GM12891 (cell line): ENCODE data around the gene NEUROD6.

ENCODE experiments used
- DNase-seq: peaks from one replicate; pipeline ENCODE4 v3.0.0; 2011; ENCODE audit warnings: low spot score; ENCODE audit not compliant: insufficient read length
- FAIRE-seq: peaks from 2 replicates; lab custom pipeline; 2011; peaks lifted over from hg19 to GRCh38; lab: Jason Lieb, UNC
- PAX5 ChIP-seq: IDR thresholded peaks from 2 replicates; pipeline ENCODE4 v1.6.1; 2011; ENCODE audit warnings: low read length, moderate library complexity, mild to moderate bottlenecking; ENCODE audit not compliant: insufficient read depth, severe bottlenecking
- POLR2A ChIP-seq: IDR thresholded peaks from 2 replicates; pipeline ENCODE4 v1.6.1; 2011; ENCODE audit warnings: low read depth, low read length, control low read depth
- POLR2AphosphoS5 ChIP-seq: IDR thresholded peaks from 2 replicates; pipeline ENCODE4 v1.6.1; 2011; ENCODE audit warnings: low read depth, low read length, control low read depth
- POU2F2 ChIP-seq: IDR thresholded peaks from 2 replicates; pipeline ENCODE4 v1.6.1; 2011; ENCODE audit warnings: low read depth, mild to moderate bottlenecking, control low read depth, low read length, moderate library complexity
- SPI1 ChIP-seq: IDR thresholded peaks from 2 replicates; pipeline ENCODE4 v1.6.1; 2011; ENCODE audit warnings: low read depth, low read length, control low read depth
- TAF1 ChIP-seq: IDR thresholded peaks from 2 replicates; pipeline ENCODE4 v1.6.1; 2011; ENCODE audit warnings: low read depth, low read length, control low read depth

NEUROD6 gene

DNA sequence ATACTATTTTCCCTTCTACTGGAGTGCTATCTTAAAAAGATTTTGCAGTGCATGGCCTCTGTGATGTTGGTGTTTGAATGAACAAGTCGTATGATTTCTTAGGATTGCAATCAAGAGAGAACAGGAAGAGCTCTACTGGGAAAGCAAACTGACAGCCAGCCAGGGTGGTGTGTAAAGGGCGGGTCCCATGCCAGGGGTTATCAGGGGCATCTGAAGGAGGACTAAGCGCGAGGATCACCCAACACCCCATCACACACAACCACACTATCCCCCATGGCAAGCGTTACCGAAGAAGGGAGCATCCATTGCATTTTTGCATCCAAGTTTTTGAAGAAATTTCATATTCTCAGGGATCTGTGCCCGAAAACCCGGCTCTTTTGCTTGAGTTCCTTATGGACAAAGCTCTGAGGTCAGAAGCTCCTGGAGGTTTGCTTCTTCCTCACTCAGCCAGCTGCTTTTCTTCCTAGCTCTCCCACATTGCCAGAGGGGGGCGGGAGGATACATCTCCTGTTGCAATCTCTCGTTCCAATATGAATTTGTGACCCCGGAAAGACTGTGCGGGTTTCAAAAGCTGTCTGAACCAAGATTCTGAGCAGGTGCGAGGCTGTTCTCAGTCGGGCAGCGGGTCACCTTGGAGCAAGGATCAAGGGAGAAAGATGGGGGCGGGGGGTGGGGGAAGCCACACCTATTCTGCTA lies 5.2 kb downstream of the NEUROD6 start:
- no peak for TF ChIP-seq POLR2AphosphoS5
- TF ChIP-seq SPI1, result no peak
- no peak for TF ChIP-seq POU2F2
- TF ChIP-seq POLR2A, result no peak
- TF ChIP-seq TAF1, result no peak
- no peak for TF ChIP-seq PAX5
- no peak for DNase-seq
- FAIRE-seq, result no peak

DNA sequence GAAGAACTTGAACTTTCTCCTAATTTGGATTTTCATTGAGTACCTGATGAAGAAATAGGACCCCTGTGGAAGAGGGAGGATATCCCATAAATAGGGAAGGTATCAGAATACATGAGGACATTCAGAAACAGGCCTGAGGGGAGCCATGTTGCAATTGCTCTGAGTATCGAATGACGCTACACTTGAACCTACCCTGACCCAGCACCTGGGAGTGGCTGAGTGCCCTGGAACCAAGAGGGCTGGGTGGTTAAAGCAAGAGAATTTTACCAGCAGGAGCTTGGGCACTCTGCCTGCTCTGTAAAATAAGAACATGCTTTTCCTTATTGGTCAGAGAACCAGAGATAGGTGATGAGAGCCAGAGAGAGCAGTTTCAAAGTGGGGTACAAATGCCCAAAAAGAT lies 7.2 kb downstream of the NEUROD6 start:
- no peak for DNase-seq
- no peak for FAIRE-seq
- TF ChIP-seq POLR2AphosphoS5 (no peak), TAF1 (no peak), SPI1 (no peak), POLR2A (no peak)

- TF ChIP-seq POLR2A (no peak), TAF1 (no peak), SPI1 (no peak), POU2F2 (no peak), POLR2AphosphoS5 (no peak), PAX5 (no peak)
- DNase-seq, result no peak
- FAIRE-seq, result no peak
Observed at GRCh38 chr7:31327071-31327470, 13.5 kb downstream of the NEUROD6 start.

DNA sequence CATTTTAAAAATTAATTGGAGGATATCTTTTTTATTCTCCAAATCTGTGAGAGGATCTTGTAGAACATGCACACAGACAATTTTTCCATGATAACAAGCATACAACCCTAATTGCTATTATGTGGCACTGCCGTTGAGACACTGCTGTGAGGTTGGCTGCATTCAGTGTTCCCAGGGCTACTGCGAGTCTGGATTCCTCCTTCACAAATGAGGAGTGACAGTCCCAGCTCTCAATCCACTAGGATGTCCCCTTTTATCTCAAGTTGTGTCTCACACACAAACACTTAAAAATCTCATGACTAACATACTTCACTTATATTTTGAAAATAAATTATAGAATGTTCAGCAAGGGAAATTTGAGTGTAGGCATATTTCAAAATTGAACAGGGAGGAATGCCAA lies 14.1 kb downstream of the NEUROD6 start:
- TF ChIP-seq POLR2A (no peak), PAX5 (no peak), SPI1 (no peak), POU2F2 (no peak), TAF1 (no peak), POLR2AphosphoS5 (no peak)
- no peak for FAIRE-seq
- no peak for DNase-seq

DNA sequence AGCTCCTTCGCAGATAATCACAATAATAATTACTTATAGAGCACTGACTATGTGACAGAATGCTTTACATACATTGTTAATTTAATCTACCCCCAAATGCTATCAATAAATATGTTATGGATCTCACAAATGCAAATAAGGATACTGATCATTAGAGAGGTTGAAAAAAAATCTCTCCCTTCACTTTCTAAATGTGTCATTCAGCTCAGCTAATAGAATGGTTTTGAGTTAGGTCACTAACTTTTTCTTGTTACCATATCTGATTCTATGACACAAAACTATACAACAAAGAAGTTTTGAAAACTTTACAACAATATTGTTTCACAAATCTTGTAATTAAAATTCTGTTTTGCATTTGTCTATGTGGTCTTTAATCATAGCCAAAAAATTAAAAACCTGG lies 17.4 kb downstream of the NEUROD6 start:
- TF ChIP-seq POU2F2, result no peak
- no peak for TF ChIP-seq POLR2AphosphoS5
- no peak for FAIRE-seq
- DNase-seq, result no peak

DNA sequence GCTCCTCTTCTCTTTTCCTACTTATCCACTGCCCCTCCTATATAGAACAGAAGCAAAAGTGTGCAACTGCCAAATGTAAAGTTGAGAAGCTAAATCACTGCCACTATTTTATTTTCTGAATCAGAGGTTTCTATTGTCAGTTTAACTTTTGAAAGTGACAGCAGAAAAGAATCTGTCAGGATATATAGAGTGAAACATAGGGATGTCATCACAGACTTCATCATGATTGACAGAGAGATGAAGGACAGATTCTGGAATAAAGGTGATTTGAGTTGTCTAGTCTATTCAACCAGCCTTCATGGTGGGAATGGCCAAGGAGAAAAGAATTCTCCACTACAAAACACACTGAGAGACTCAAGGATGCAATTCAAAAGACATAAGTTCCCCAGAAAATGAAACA lies 19.9 kb downstream of the NEUROD6 start:
- TF ChIP-seq POU2F2, result no peak
- no peak for TF ChIP-seq POLR2AphosphoS5
- no peak for TF ChIP-seq POLR2A
- no peak for TF ChIP-seq TAF1
- no peak for TF ChIP-seq PAX5
- TF ChIP-seq SPI1, result no peak
- FAIRE-seq (no peak), DNase-seq (no peak)

GRCh38 chr7:31318313-31318712 lies 22.2 kb downstream of the NEUROD6 start:
- FAIRE-seq (no peak), DNase-seq (no peak)
- TF ChIP-seq SPI1 (no peak), POLR2AphosphoS5 (no peak), TAF1 (no peak), PAX5 (no peak), POLR2A (no peak), POU2F2 (no peak)

- TF ChIP-seq POU2F2 (no peak), POLR2A (no peak), PAX5 (no peak), SPI1 (no peak), TAF1 (no peak)
- no peak for FAIRE-seq
- no peak for DNase-seq
Observed at GRCh38 chr7:31316876-31317275, 23.6 kb downstream of the NEUROD6 start.

DNA sequence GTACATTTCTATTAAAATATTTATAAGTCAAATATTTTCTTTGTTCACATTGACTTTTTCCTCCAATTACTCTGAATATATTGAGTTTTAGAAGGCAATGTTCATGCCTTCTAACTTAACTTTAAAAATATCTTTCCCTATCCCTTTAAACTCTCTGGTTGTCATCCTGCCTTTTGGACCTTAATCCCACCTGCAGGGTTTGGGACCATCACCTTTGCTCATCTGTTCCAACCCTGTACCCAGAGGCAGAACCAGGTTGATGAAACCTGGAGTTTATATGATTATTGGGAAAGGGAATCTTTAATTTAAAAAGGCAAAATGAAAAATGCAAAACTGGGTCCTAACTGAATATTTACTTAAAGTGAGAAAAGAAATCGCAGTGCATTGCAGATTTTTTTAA lies 24.8 kb downstream of the NEUROD6 start:
- no peak for FAIRE-seq
- no peak for TF ChIP-seq PAX5
- DNase-seq, result no peak

- DNase-seq, result no peak
- no peak for TF ChIP-seq PAX5
- no peak for TF ChIP-seq POLR2AphosphoS5
- no peak for TF ChIP-seq SPI1
- no peak for TF ChIP-seq POLR2A
- no peak for TF ChIP-seq TAF1
- no peak for FAIRE-seq
Observed at GRCh38 chr7:31314781-31315180, 25.7 kb downstream of the NEUROD6 start.

DNA sequence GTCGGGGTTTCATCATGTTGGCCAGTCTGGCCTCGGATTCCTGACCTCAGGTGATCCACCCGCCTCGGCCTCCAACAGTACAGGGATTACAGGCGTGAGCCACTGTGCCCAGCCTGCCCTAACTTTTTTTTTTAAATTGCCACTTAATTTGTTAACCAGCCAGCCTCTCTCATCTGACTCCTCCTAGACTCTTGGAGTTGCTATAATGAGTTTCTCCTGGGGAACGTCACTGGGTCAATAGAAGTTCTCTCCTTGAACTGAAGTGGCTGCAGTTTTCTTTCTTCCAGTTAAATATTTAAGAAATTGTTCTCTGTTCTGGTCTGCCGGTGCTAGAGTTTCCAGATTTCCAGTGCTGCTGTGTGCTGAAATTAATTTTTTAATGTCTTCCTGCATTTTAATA lies 27.6 kb downstream of the NEUROD6 start:
- no peak for TF ChIP-seq SPI1
- TF ChIP-seq TAF1, result no peak
- TF ChIP-seq POLR2AphosphoS5, result no peak
- no peak for TF ChIP-seq POLR2A
- no peak for TF ChIP-seq PAX5
- TF ChIP-seq POU2F2, result no peak
- FAIRE-seq, result no peak
- DNase-seq, result no peak

- no peak for FAIRE-seq
- no peak for DNase-seq
Observed at GRCh38 chr7:31311552-31311951, 29.0 kb downstream of the NEUROD6 start.

More at GRCh38 chr7:31311552-31311951, 29.0 kb downstream of the NEUROD6 start:
- TF ChIP-seq TAF1, result no peak
- no peak for TF ChIP-seq POLR2A
- no peak for TF ChIP-seq PAX5
- TF ChIP-seq POU2F2, result no peak
- TF ChIP-seq SPI1, result no peak
- TF ChIP-seq POLR2AphosphoS5, result no peak
